HEK293T (cell line): Measurements from ENCODE around the gene NFAT5.

Experiments
- CTCF ChIA-PET: fragments of 350-600 bp; formaldehyde crosslinking; extraction: SDS; loops from one replicate; lab custom pipeline; 2021; ENCODE audit warnings: antibody characterized with exemption, inconsistent platforms; lab: Yijun Ruan, JAX
- POLR2A ChIA-PET: fragments of 350-600 bp; formaldehyde crosslinking; extraction: SDS; loops from one replicate; lab custom pipeline; 2020; ENCODE audit warnings: antibody characterized with exemption, inconsistent platforms; lab: Yijun Ruan, JAX
- DNase-seq: peaks from one replicate; pipeline ENCODE4 v3.0.0; 2012; ENCODE audit warnings: mixed read lengths; ENCODE audit errors: extremely low spot score
- ARNT ChIP-seq: fragments of 450-650 bp; IDR thresholded peaks from 2 replicates; pipeline ENCODE4 v1.6.1; 2017; ENCODE audit warnings: mild to moderate bottlenecking
- BHLHE40 ChIP-seq: fragments of 450-650 bp; IDR thresholded peaks from 2 replicates; pipeline ENCODE4 v1.6.1; 2016; ENCODE audit warnings: mild to moderate bottlenecking, moderate library complexity, borderline replicate concordance
- CTBP1 ChIP-seq: fragments of 450-650 bp; IDR thresholded peaks from 2 replicates; pipeline ENCODE4 v1.6.1; 2016; ENCODE audit warnings: borderline replicate concordance
- ELF4 ChIP-seq: fragments of 450-650 bp; IDR thresholded peaks from 2 replicates; pipeline ENCODE4 v1.6.1; 2017; ENCODE audit warnings: antibody characterized with exemption
- FOXA1 ChIP-seq: fragments of 450-650 bp; IDR thresholded peaks from 2 replicates; pipeline ENCODE4 v1.6.1; 2016; ENCODE audit warnings: mild to moderate bottlenecking
- FOXK2 ChIP-seq: fragments of 450-650 bp; IDR thresholded peaks from 2 replicates; pipeline ENCODE4 v1.6.1; 2016; ENCODE audit warnings: mild to moderate bottlenecking
- FOXM1 ChIP-seq: fragments of 450-650 bp; IDR thresholded peaks from 2 replicates; pipeline ENCODE4 v1.6.1; 2017; ENCODE audit warnings: mild to moderate bottlenecking, borderline replicate concordance
- HDGF ChIP-seq: fragments of 450-650 bp; IDR thresholded peaks from 2 replicates; pipeline ENCODE4 v1.6.1; 2017; ENCODE audit warnings: antibody characterized with exemption, borderline replicate concordance
- L3MBTL2 ChIP-seq: fragments of 450-650 bp; conservative IDR thresholded peaks from 2 replicates; pipeline ENCODE4 v1.6.1; 2016; ENCODE audit warnings: mild to moderate bottlenecking
- LEF1 ChIP-seq: fragments of 450-650 bp; IDR thresholded peaks from 2 replicates; pipeline ENCODE4 v1.6.1; 2017; ENCODE audit warnings: mild to moderate bottlenecking, borderline replicate concordance
- NFRKB ChIP-seq: fragments of 450-650 bp; IDR thresholded peaks from 2 replicates; pipeline ENCODE4 v1.6.1; 2016; ENCODE audit warnings: mild to moderate bottlenecking, moderate library complexity
- PKNOX1 ChIP-seq: fragments of 450-650 bp; IDR thresholded peaks from 2 replicates; pipeline ENCODE4 v1.6.1; 2016
- SP1 ChIP-seq: fragments of 450-650 bp; IDR thresholded peaks from 2 replicates; pipeline ENCODE4 v1.6.1; 2017
- SUZ12 ChIP-seq: fragments of 450-650 bp; IDR thresholded peaks from 2 replicates; pipeline ENCODE4 v1.6.1; 2016; ENCODE audit warnings: mild to moderate bottlenecking
- TARDBP ChIP-seq: fragments of 450-650 bp; IDR thresholded peaks from 2 replicates; pipeline ENCODE4 v1.6.1; 2016
- ZNF384 ChIP-seq: fragments of 450-650 bp; IDR thresholded peaks from 2 replicates; pipeline ENCODE4 v1.6.1; 2016

NFAT5 gene

GRCh38 chr16:69618307-69618706 is 52.5 kb downstream of the NFAT5 start:
- DNase-seq = no peak
- ChIA-PET CTCF (no interaction called here), POLR2A (no interaction called here)
- TF ChIP-seq NFRKB (no peak), FOXK2 (no peak), LEF1 (no peak), ZNF384 (no peak), HDGF (no peak), FOXA1 (no peak), ELF4 (no peak), SP1 (no peak)

- CTCF ChIA-PET = no interaction called here
Measured at GRCh38 chr16:69618721-69619120, 53.0 kb downstream of the NFAT5 start.

GRCh38 chr16:69619514-69619913 is 53.7 kb downstream of the NFAT5 start:
- TF ChIP-seq CTBP1 = no peak
- no peak for TF ChIP-seq L3MBTL2
- TF ChIP-seq TARDBP = no peak
- TF ChIP-seq HDGF = no peak
- no peak for TF ChIP-seq BHLHE40
- TF ChIP-seq SUZ12 = no peak
- no peak for TF ChIP-seq FOXK2
- no peak for TF ChIP-seq ARNT
- no peak for TF ChIP-seq LEF1
- no peak for TF ChIP-seq SP1
- no peak for TF ChIP-seq ELF4
- TF ChIP-seq FOXM1 = no peak
- TF ChIP-seq FOXA1 = no peak
- no peak for TF ChIP-seq NFRKB
- CTCF ChIA-PET = no interaction called here
- POLR2A ChIA-PET = no interaction called here
- no peak for DNase-seq

More at GRCh38 chr16:69618721-69619120, 53.0 kb downstream of the NFAT5 start:
- POLR2A ChIA-PET = no interaction called here
- no peak for DNase-seq
- TF ChIP-seq SUZ12 (no peak), NFRKB (no peak), SP1 (no peak), TARDBP (no peak), FOXA1 (no peak), ZNF384 (no peak), FOXK2 (no peak)

- ChIA-PET CTCF (no interaction called here), POLR2A (no interaction called here)
- TF ChIP-seq FOXM1 = no peak
- TF ChIP-seq LEF1 = no peak
- TF ChIP-seq ARNT = no peak
- TF ChIP-seq FOXA1 = no peak
- TF ChIP-seq BHLHE40 = no peak
- TF ChIP-seq L3MBTL2 = no peak
- no peak for TF ChIP-seq ZNF384
- TF ChIP-seq PKNOX1 = no peak
- TF ChIP-seq FOXK2 = no peak
- TF ChIP-seq TARDBP = no peak
- no peak for TF ChIP-seq CTBP1
- no peak for TF ChIP-seq SUZ12
- TF ChIP-seq HDGF = no peak
- TF ChIP-seq NFRKB = no peak
- no peak for TF ChIP-seq ELF4
- no peak for TF ChIP-seq SP1
- DNase-seq = no peak
Measured at GRCh38 chr16:69620573-69620972, 54.8 kb downstream of the NFAT5 start.

GRCh38 chr16:69621225-69621624 is 55.5 kb downstream of the NFAT5 start:
- ChIA-PET POLR2A (no interaction called here), CTCF (no interaction called here)
- no peak for TF ChIP-seq CTBP1
- DNase-seq = no peak

DNA sequence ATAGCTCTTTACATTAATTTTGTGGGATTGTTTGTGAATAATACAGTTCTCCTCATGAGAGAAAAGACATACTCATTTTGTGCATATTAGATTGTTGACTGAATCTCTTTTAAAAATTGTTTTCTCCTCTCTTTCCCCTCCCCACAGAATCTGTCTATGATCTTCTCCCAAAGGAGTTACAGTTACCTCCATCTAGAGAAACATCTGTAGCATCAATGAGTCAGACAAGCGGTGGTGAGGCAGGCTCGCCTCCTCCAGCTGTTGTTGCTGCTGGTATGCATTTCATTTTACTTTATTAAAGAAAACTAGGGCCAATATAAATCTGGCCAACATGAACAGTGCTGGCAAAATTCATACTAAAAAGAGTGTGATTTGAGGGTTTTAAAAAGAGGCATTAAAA is 60.5 kb downstream of the NFAT5 start:
- TF ChIP-seq L3MBTL2 = no peak
- no peak for TF ChIP-seq FOXM1
- TF ChIP-seq BHLHE40 = no peak
- no peak for TF ChIP-seq NFRKB
- no peak for TF ChIP-seq TARDBP
- TF ChIP-seq ELF4 = no peak
- no peak for TF ChIP-seq SP1
- TF ChIP-seq SUZ12 = no peak
- no peak for TF ChIP-seq ARNT
- no peak for TF ChIP-seq FOXA1
- TF ChIP-seq LEF1 = no peak
- no peak for TF ChIP-seq CTBP1
- TF ChIP-seq HDGF = no peak
- TF ChIP-seq PKNOX1 = no peak
- TF ChIP-seq ZNF384 = no peak
- TF ChIP-seq FOXK2 = no peak
- no peak for DNase-seq
- ChIA-PET CTCF (no interaction called here), POLR2A (interaction anchor here (0.5 kb wide), 1 partner anchor 40 kb away, joined by 4 read pairs; no protein-coding TSS in a partner anchor)

GRCh38 chr16:69632828-69633227 is 67.1 kb downstream of the NFAT5 start:
- CTCF ChIA-PET = no interaction called here
- POLR2A ChIA-PET = no interaction called here
- TF ChIP-seq L3MBTL2 (no peak), CTBP1 (no peak), NFRKB (no peak), PKNOX1 (no peak), FOXA1 (no peak), SUZ12 (no peak), FOXM1 (no peak), HDGF (no peak), SP1 (no peak), TARDBP (no peak), LEF1 (no peak), FOXK2 (no peak), ZNF384 (no peak)

More at GRCh38 chr16:69632828-69633227, 67.1 kb downstream of the NFAT5 start:
- DNase-seq = no peak
